Measurements from ENCODE around the gene TTLL11. TPM values are rescaled to one million over a fixed set of nuclear protein-coding genes. Genes with fewer than 3 reads are reported as not detected.

TTLL11 gene
- total and polyA plus RNA-seq, 7 experiments from 2014 or later = 3.0 to 8.6 (median 4.4) TPM

DNA sequence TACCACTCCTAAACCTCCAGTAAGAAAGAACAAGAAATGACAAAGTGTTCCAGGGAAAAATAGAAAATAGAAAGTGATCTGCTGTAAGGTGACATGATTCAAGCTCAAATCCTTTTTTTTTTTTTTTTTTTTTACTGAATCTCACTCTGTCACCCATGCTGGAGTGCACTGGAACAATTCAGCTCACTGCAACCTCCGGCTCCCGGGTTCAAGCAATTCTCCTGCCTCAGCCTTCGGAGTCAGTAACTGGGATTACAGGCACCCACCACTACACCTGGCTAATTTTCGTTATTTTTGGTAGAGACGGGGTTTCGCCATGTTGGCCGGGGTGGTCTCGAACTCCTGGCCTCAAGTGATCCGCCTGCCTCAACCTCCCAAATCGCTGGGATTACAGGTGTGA, 35.9 kb downstream of the TTLL11 start:
- H3K36me3 Mint-ChIP-seq = peaks cover 0 to 32% (median 16%) of the 10 kb centered on the region in 5 donors
- Histone ChIP-seq H3K4me1 (ENCODE audit: control insufficient read depth in 2 of 2, insufficient read depth in 2 of 2, low read length in 2 of 2) (no peaks in the 10 kb centered on the region), H3K27me3 (ENCODE audit: control insufficient read depth in 2 of 2, insufficient read depth in 2 of 2, low read length in 2 of 2) (no peaks in the 10 kb centered on the region), H3K9me3 (ENCODE audit: control insufficient read depth in 2 of 3, low read length in 3 of 3) (no peaks in the 10 kb centered on the region), H3K36me3 (ENCODE audit: control insufficient read depth in 2 of 3, insufficient read depth in 3 of 3, low read length in 3 of 3) (no peaks in the 10 kb centered on the region), H3K4me3 (ENCODE audit: low read length) (no peak overlapping the region), H3K27ac (ENCODE audit: low read depth, low read length) (no peak overlapping the region)
- H3K4me3 Mint-ChIP-seq = no peak overlapping the region
- no peaks in the 10 kb centered on the region for H3K27me3 Mint-ChIP-seq
- CTCF ChIA-PET = interaction anchor here (0.6 kb wide), 2 partner anchors 367 to 1501 kb away, joined by 3 to 5 read pairs; no protein-coding TSS in a partner anchor
- peaks cover 0 to 2% (median 0%) of the 10 kb centered on the region in 11 donors for H3K9me3 Mint-ChIP-seq
- DNase-seq = no peak
- no peak overlapping the region for H3K27ac Mint-ChIP-seq
- peaks cover 0 to 14% (median 4%) of the 10 kb centered on the region in 7 donors for H3K4me1 Mint-ChIP-seq
- ATAC-seq = no peak
- intact Hi-C loops (cut with micrococcal nuclease) = no loop called here
- POLR2A ChIA-PET = no interaction called here

DNA sequence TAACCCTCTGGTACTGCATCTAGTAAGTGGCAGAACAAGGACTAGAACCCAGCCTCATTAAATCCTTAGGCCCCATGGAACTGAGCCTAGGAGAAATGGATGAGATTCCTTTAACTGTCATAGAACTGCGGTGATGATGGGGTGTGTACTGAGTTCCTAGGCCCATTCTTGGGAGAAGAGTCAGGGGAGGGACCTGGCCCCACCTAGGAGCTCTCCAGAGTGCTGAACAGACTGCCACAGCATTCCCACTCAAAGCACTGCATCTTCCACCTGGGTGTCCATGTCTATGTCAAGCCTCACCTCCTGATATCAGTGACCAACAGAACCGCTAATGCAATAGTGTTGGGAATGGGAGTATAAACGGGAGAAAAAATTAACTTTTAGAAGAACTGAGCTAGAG, 36.6 kb downstream of the TTLL11 start:
- no peak for ATAC-seq
- H3K27me3 ChIP-seq (ENCODE audit: control insufficient read depth in 2 of 2, insufficient read depth in 2 of 2, low read length in 2 of 2) = no peaks in the 10 kb centered on the region
- ChIA-PET POLR2A (no interaction called here), CTCF (interaction anchor here (0.6 kb wide), 1 partner anchor 366 kb away, joined by 5 read pairs; no protein-coding TSS in a partner anchor)
- intact Hi-C loops (cut with micrococcal nuclease) = no loop called here
- Mint-ChIP-seq H3K4me3 (no peak overlapping the region), H3K27me3 (no peaks in the 10 kb centered on the region), H3K9me3 (peaks cover 0 to 2% (median 0%) of the 10 kb centered on the region in 11 donors), H3K36me3 (peaks cover 0 to 36% (median 20%) of the 10 kb centered on the region in 5 donors), H3K27ac (no peak overlapping the region), H3K4me1 (peaks cover 0 to 18% (median 4%) of the 10 kb centered on the region in 7 donors)
- H3K36me3 ChIP-seq (ENCODE audit: control insufficient read depth in 2 of 3, insufficient read depth in 3 of 3, low read length in 3 of 3) = no peaks in the 10 kb centered on the region
- H3K9me3 ChIP-seq (ENCODE audit: control insufficient read depth in 2 of 3, low read length in 3 of 3) = no peaks in the 10 kb centered on the region
- no peak overlapping the region for H3K27ac ChIP-seq (ENCODE audit: low read depth, low read length)
- no peaks in the 10 kb centered on the region for H3K4me1 ChIP-seq (ENCODE audit: control insufficient read depth in 2 of 2, insufficient read depth in 2 of 2, low read length in 2 of 2)
- no peak for DNase-seq
- no peak overlapping the region for H3K4me3 ChIP-seq (ENCODE audit: low read length)

DNA sequence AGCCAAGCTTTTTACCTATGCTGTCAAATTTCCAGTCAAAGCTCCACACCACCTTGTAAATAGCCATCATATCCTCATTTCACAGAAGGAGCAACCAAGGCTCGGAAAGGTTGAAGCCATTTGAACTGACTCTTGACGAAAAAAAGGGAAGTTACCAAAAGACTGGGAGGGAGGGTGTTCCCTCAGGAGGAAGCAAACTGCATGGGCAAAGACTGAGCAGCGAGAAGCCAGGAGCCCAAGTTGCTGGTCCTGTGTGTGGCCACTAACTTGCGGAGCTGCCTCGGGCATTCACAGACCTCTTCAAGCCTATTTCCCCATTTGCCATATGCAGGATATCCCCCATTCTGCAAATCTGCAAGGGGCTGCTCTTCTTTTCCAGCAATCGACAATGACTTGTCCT, 37.4 kb downstream of the TTLL11 start:
- ATAC-seq = no peak
- no peak overlapping the region for H3K27ac Mint-ChIP-seq

DNA sequence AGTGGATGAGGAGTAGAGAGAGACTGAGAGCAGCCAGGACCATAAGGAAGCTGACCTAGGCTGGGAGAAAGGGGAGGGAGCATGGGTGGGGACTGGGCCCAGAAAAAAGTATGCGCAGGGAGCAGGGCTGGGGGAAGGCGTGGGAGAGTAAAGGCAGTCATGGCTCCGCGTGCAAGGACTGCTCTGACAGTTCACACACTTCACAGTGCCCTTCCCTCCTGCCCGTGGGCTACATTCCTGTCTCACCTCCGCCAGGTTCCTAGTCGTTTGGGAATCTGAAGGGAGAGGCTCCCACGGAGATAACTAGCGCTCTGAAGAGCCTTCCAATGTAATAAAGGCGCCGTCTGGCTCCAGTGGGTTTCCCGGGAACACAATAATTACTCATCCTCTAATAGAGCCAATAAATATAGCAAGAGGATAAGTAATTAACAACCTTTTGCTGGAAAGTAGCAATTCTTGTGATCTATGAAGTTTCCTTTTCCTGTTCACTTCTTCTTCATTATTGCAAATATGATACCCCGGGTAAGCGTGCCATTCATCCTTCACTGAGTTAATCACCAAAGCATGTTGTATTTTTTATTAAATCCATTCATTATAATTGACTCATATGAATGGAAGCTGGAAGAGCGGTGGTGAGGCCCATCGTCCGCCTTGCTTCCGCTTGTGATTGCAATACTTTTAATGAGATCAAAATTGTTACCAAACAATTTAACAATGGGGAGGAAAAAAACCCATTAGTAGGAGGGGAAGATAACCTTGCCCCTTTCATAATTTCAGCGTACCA, 39.3 kb downstream of the TTLL11 start:
- H3K4me1 Mint-ChIP-seq = peaks cover 0 to 21% (median 6%) of the 10 kb centered on the region in 7 donors
- Histone ChIP-seq H3K4me3 (ENCODE audit: low read length) (no peak overlapping the region), H3K27me3 (ENCODE audit: control insufficient read depth in 2 of 2, insufficient read depth in 2 of 2, low read length in 2 of 2) (no peaks in the 10 kb centered on the region), H3K27ac (ENCODE audit: low read depth, low read length) (no peak overlapping the region), H3K36me3 (ENCODE audit: control insufficient read depth in 2 of 3, insufficient read depth in 3 of 3, low read length in 3 of 3) (no peaks in the 10 kb centered on the region), H3K9me3 (ENCODE audit: control insufficient read depth in 2 of 3, low read length in 3 of 3) (no peaks in the 10 kb centered on the region), H3K4me1 (ENCODE audit: control insufficient read depth in 2 of 2, insufficient read depth in 2 of 2, low read length in 2 of 2) (no peaks in the 10 kb centered on the region)
- peaks cover 0 to 40% (median 20%) of the 10 kb centered on the region in 5 donors for H3K36me3 Mint-ChIP-seq
- no peaks in the 10 kb centered on the region for H3K27me3 Mint-ChIP-seq
- intact Hi-C loops (cut with micrococcal nuclease) = no loop called here
- ChIA-PET POLR2A (no interaction called here), CTCF (no interaction called here)
- H3K4me3 Mint-ChIP-seq = no peak overlapping the region
- no peak for ATAC-seq
- no peaks in the 10 kb centered on the region for H3K9me3 Mint-ChIP-seq
- DNase-seq = no peak
- H3K27ac Mint-ChIP-seq = no peak overlapping the region

More for the DNA sequence above, 37.4 kb downstream of the TTLL11 start:
- H3K4me1 ChIP-seq (ENCODE audit: control insufficient read depth in 2 of 2, insufficient read depth in 2 of 2, low read length in 2 of 2) = no peaks in the 10 kb centered on the region
- no peak for DNase-seq
- H3K4me1 Mint-ChIP-seq = peaks cover 0 to 21% (median 6%) of the 10 kb centered on the region in 7 donors
- ChIA-PET CTCF (no interaction called here), POLR2A (no interaction called here)
- H3K4me3 ChIP-seq (ENCODE audit: low read length) = no peak overlapping the region
- H3K36me3 ChIP-seq (ENCODE audit: control insufficient read depth in 2 of 3, insufficient read depth in 3 of 3, low read length in 3 of 3) = no peaks in the 10 kb centered on the region
- no peaks in the 10 kb centered on the region for H3K27me3 ChIP-seq (ENCODE audit: control insufficient read depth in 2 of 2, insufficient read depth in 2 of 2, low read length in 2 of 2)
- H3K4me3 Mint-ChIP-seq = no peak overlapping the region
- H3K27me3 Mint-ChIP-seq = no peaks in the 10 kb centered on the region
- H3K9me3 Mint-ChIP-seq = no peaks in the 10 kb centered on the region
- no peaks in the 10 kb centered on the region for H3K9me3 ChIP-seq (ENCODE audit: control insufficient read depth in 2 of 3, low read length in 3 of 3)
- H3K27ac ChIP-seq (ENCODE audit: low read depth, low read length) = no peak overlapping the region
- H3K36me3 Mint-ChIP-seq = peaks cover 0 to 39% (median 20%) of the 10 kb centered on the region in 5 donors
- intact Hi-C loops (cut with micrococcal nuclease) = no loop called here

DNA sequence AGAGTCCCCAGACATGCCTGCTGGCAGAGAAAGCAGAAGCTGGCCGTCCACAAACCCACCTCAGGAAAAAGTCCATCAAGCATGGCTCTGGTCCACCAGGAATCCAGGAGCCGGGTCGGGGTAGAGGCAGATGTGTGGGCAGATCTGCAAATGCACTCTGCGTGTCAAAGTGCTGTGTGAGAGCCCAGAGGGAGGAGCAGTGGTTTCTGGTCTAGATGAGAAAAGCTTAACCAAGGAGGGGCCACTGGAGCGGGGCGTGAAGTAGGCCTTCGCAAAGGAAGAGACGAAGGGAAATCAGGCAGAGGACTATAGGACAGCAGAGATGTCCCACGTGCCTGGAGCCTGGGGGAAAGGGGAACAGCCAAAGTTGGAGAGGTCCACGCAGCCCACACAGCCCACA, 40.0 kb downstream of the TTLL11 start:
- Histone ChIP-seq H3K4me3 (ENCODE audit: low read length) (no peak overlapping the region), H3K27ac (ENCODE audit: low read depth, low read length) (no peak overlapping the region), H3K27me3 (ENCODE audit: control insufficient read depth in 2 of 2, insufficient read depth in 2 of 2, low read length in 2 of 2) (no peaks in the 10 kb centered on the region), H3K4me1 (ENCODE audit: control insufficient read depth in 2 of 2, insufficient read depth in 2 of 2, low read length in 2 of 2) (no peaks in the 10 kb centered on the region), H3K36me3 (ENCODE audit: control insufficient read depth in 2 of 3, insufficient read depth in 3 of 3, low read length in 3 of 3) (no peaks in the 10 kb centered on the region), H3K9me3 (ENCODE audit: control insufficient read depth in 2 of 3, low read length in 3 of 3) (no peaks in the 10 kb centered on the region)
- Mint-ChIP-seq H3K4me3 (no peak overlapping the region), H3K36me3 (peaks cover 0 to 46% (median 20%) of the 10 kb centered on the region in 5 donors), H3K9me3 (peaks cover 0 to 3% (median 0%) of the 10 kb centered on the region in 11 donors), H3K4me1 (peaks cover 0 to 26% (median 6%) of the 10 kb centered on the region in 7 donors), H3K27me3 (no peaks in the 10 kb centered on the region), H3K27ac (no peak overlapping the region)
- DNase-seq (no peak), ATAC-seq (no peak)
- intact Hi-C loops (cut with micrococcal nuclease) = no loop called here
- ChIA-PET POLR2A (no interaction called here), CTCF (no interaction called here)

DNA sequence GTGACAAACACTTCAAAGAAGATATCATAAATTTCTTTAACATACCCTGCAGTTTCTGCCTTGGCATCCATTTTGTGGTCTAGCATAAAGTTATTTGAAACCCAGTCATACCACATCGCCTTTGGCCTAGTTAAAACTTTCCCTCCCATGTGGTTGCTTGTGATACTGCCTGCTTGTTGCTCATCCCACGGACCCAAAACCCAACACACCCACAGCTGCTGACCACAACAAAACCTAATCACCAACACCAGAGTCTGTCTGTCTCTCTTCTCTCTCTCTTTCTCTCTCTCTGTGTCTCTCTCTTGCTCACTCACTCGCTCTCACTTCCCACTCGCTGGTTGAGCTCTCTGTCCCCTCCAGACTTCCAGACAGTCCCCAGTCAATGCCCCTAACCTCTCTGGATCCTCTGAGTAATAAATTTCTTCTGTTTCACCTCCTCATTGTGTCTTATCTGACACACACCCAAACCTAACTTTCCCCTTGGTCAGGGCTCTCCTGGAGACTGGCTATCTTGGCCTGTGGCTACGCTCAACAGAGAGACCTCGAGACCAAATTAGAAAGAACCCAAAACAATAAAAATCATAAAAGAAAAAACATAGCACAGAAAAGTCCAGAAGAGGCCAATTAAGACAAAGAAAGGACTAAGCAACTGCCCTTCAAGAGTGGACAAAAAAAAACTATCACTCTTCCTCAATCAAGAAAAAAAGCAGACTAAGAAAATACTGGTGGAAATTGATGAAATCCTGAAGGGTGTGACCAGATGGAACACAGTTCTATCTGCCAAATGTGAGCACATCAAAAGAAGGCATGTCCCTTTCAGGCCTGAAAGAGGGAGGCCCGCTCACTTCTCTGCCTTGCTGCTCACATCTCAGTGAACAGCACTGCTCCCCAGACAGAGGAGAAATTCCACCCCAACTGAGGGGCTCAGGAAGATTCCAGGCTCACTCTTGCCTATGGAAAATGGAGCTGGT, 41.5 kb downstream of the TTLL11 start:
- no peaks in the 10 kb centered on the region for H3K27me3 Mint-ChIP-seq
- no peaks in the 10 kb centered on the region for H3K4me1 ChIP-seq (ENCODE audit: control insufficient read depth in 2 of 2, insufficient read depth in 2 of 2, low read length in 2 of 2)
- ATAC-seq (no peak), DNase-seq (peak in 1 of 9 donors; percentile 61)
- H3K36me3 ChIP-seq (ENCODE audit: control insufficient read depth in 2 of 3, insufficient read depth in 3 of 3, low read length in 3 of 3) = no peaks in the 10 kb centered on the region
- intact Hi-C loops (cut with micrococcal nuclease) = no loop called here
- ChIA-PET POLR2A (no interaction called here), CTCF (no interaction called here)
- no peaks in the 10 kb centered on the region for H3K9me3 ChIP-seq (ENCODE audit: control insufficient read depth in 2 of 3, low read length in 3 of 3)
- H3K27ac ChIP-seq (ENCODE audit: low read depth, low read length) = no peak overlapping the region
- peaks cover 0 to 43% (median 27%) of the 10 kb centered on the region in 5 donors for H3K36me3 Mint-ChIP-seq
- no peak overlapping the region for H3K27ac Mint-ChIP-seq
- no peak overlapping the region for H3K4me3 Mint-ChIP-seq
- peaks cover 0 to 3% (median 0%) of the 10 kb centered on the region in 11 donors for H3K9me3 Mint-ChIP-seq
- no peak overlapping the region for H3K4me3 ChIP-seq (ENCODE audit: low read length)
- no peaks in the 10 kb centered on the region for H3K27me3 ChIP-seq (ENCODE audit: control insufficient read depth in 2 of 2, insufficient read depth in 2 of 2, low read length in 2 of 2)
- peaks cover 0 to 22% (median 6%) of the 10 kb centered on the region in 7 donors for H3K4me1 Mint-ChIP-seq

Measured in naive thymus-derived CD4-positive, alpha-beta T cell (primary cell).